Cardiac fibroblast (primary cell): ENCODE measurements around the gene RSPRY1.

Experiments
- DNase-seq, 2 donors: peaks; one replicate each; pipeline versions ENCODE4 v3.0.0 to v3.0.0-alpha.2; 2010; ENCODE audit warnings: low read depth in 2 of 2
- H3K4me3 ChIP-seq, 2 donors: replicated peaks in 1 of 2; 1 replicate in 1 of 2; 2 replicates in 1 of 2; pipeline ENCODE4 v1.5.1; 2011; ENCODE audit warnings: low read depth in 2 of 2, low read length in 2 of 2, mild to moderate bottlenecking in 2 of 2, moderate library complexity in 1 of 2
- CTCF ChIP-seq: IDR thresholded peaks from one replicate; pipeline ENCODE4 v1.5.1; 2011; ENCODE audit warnings: low read depth, mild to moderate bottlenecking, low read length, inconsistent platforms

RSPRY1 gene

GRCh38 chr16:57258910-57259475 lies 72.9 kb downstream of the RSPRY1 start:
- TF ChIP-seq CTCF: no peak
- H3K4me3 ChIP-seq: no peak overlapping the region
- no peak for DNase-seq

GRCh38 chr16:57260294-57260929 lies 74.3 kb downstream of the RSPRY1 start:
- TF ChIP-seq CTCF: no peak
- H3K4me3 ChIP-seq: peak overlapping the region in 1 of 2 donors; percentile 10
- DNase-seq: peak; percentile 77 to 82

GRCh38 chr16:57261806-57262205 lies 75.7 kb downstream of the RSPRY1 start:
- no peak for DNase-seq
- TF ChIP-seq CTCF: no peak
- no peak overlapping the region for H3K4me3 ChIP-seq

- no peak overlapping the region for H3K4me3 ChIP-seq
- TF ChIP-seq CTCF: no peak
- DNase-seq: no peak
These were observed 76.9 kb downstream of the RSPRY1 start for GRCh38 chr16:57262841-57263540.

DNA sequence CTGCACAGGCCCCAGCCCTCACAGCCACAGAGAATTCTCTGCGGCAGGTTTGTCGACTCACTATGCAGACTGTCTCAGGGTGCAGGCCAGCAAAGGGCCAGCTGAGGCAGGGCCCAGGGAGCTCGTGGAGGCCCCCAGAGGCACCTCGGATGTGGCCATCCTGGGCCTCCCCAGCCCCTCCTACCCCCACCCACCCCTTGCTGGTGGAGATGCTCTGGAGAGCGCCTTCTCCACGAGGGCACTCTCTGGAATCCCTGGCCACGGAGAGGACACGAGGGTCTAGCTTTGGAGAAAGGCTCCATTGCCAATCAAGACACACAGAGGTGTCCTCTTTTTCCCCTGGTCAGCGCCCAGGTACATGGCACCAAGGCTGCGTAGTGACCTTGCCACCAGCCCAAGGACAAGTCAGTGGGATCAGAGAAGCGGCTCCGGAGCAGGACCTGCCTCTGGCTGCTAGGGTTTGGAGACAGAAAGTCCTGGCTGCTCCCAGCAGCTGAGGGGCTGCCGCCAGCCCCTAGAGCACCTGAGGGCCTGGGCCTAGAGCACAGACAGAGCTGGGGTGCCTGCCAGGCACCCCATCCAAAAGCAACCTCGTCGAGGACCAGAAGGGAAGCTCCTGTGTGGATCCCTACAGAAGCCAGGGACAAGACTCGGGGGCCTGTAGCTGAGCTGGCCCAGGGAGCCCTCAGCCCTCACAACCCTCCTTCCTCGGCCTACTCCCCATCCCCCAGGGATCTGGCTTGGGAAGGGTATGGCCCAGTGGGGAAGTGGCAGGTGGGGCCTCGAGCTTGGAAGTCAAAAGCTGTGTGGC lies 77.6 kb downstream of the RSPRY1 start:
- no peak overlapping the region for H3K4me3 ChIP-seq
- no peak for TF ChIP-seq CTCF
- DNase-seq: no peak

DNA sequence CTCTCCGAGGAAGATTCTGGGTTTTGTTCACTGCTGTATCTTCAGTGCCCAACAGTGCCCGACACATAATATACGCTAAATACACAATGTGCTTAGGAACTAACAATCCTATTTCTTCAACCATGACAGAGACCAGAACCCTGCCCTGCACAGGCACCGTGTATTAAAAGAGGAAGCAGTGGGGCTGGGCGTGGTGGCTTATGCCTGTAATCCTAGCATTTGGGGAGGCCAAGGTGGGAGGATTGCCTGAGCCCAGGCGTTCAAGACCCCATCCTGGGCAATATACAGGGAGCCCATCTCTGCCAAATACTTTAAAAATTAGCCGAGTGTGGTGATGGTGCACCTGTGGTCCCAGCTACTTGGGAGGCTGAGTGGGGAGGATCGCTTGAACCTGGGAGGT lies 78.3 kb downstream of the RSPRY1 start:
- DNase-seq: no peak
- no peak for TF ChIP-seq CTCF
- H3K4me3 ChIP-seq: no peak overlapping the region
